ENCODE measurements around the gene SLC22A13.

DNA sequence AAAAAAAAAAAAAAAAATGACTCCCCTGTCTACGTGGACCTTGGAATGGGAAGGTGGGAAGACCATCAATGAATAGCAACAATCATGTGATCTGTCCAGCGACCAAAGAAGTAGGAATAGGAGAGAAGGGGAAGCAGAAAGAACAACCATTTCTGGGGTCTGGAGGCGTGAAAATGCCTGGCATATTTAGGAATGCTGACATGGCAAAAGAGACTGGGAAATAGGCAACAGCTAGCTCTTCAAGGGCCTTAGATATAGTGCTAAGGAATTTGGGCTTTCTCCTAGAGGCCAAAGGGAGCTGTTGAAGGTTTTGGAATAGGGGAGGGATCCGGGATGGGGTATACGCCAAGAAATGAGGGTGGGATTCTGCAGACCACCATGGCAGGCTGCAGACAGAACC, 5.9 kb downstream of the SLC22A13 start:
- TF ChIP-seq POLR2A (IDR thresholded peaks at IDR 0.05), result no peak
- TF ChIP-seq, protein P1, sequence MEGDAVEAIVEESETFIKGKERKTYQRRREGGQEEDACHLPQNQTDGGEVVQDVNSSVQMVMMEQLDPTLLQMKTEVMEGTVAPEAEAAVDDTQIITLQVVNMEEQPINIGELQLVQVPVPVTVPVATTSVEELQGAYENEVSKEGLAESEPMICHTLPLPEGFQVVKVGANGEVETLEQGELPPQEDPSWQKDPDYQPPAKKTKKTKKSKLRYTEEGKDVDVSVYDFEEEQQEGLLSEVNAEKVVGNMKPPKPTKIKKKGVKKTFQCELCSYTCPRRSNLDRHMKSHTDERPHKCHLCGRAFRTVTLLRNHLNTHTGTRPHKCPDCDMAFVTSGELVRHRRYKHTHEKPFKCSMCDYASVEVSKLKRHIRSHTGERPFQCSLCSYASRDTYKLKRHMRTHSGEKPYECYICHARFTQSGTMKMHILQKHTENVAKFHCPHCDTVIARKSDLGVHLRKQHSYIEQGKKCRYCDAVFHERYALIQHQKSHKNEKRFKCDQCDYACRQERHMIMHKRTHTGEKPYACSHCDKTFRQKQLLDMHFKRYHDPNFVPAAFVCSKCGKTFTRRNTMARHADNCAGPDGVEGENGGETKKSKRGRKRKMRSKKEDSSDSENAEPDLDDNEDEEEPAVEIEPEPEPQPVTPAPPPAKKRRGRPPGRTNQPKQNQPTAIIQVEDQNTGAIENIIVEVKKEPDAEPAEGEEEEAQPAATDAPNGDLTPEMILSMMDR (IDR thresholded peaks at IDR 0.05), result no peak

Data from body of pancreas (tissue), 4 donors.